AG04450 (cell line): ENCODE results near the gene GPATCH8. TPM values are rescaled to one million over a fixed set of nuclear protein-coding genes. Genes with fewer than 3 reads are reported as not detected.
"Not testable (repeated sequence)": the region's sequence is repeated elsewhere in the genome, so short reads cannot be mapped to it uniquely, and the experiment has no call there.

Source experiments
- CTCF ChIA-PET: fragments of 300-600, 350-600 bp; formaldehyde crosslinking; extraction: SDS; loops from one replicate; lab custom pipeline; 2022; ENCODE audit warnings: antibody characterized with exemption, inconsistent platforms; lab: Charles Lee
- POLR2A ChIA-PET: fragments of 350-600 bp; formaldehyde crosslinking; extraction: SDS; loops from one replicate; lab custom pipeline; 2021; ENCODE audit warnings: antibody characterized with exemption, inconsistent platforms; lab: Yijun Ruan, JAX
- DNase-seq: peaks from one replicate; pipeline ENCODE4 v3.0.0-alpha.2; 2011; ENCODE audit warnings: low read depth, low spot score
- H3K27ac ChIP-seq: one replicate; pipeline ENCODE4 v1.5.1; 2012; ENCODE audit warnings: low read depth, low read length, control low read depth
- H3K27me3 ChIP-seq: one replicate; pipeline ENCODE4 v1.6.0; 2012; ENCODE audit warnings: low read length; ENCODE audit not compliant: control insufficient read depth, insufficient read depth
- H3K4me3 ChIP-seq: 2 replicates; pipeline ENCODE4 v1.5.1; 2011; ENCODE audit warnings: mild to moderate bottlenecking, low read depth, low read length, control low read depth
- H3K9me3 ChIP-seq: 2 replicates; pipeline ENCODE4 v1.5.1; 2012; ENCODE audit warnings: low read length; ENCODE audit not compliant: control insufficient read depth, insufficient read depth
- CTCF ChIP-seq: IDR thresholded peaks from 2 replicates; pipeline ENCODE4 v1.5.1; 2011; ENCODE audit warnings: low read depth, low read length, control low read depth, inconsistent platforms
- polyA plus RNA-seq: library from polyadenylated mRNA; depleted of rRNA; stranded (reverse); fragments of >200 nt; gene quantifications from 2 replicates; pipeline ENCODE4 v1.2.3, GENCODE V29; 2011

GPATCH8 gene
- polyA plus RNA-seq, 1 experiment, result 16.4 TPM

DNA sequence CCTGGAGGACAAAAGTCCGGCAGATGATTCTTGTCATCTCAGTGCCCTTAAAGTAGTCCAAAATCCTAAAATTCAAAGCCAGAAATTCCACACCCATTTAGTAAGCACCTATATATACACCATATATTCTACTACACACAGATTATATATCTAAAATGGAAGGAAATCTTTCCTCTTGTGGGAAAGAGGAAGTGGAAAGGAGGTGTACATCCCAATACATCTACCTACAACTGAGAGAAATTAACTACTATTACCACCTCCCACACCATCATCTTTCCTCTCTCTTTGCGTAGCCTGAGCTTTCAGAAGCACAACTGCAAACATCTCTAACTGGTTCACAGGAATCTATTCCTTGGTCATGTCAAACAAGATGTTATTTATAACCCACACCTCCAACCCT, 108.4 kb downstream of the GPATCH8 start:
- ChIA-PET CTCF (interaction anchor here (0.6 kb wide), 1 partner anchor 128 kb away, joined by 3 read pairs; no protein-coding TSS in a partner anchor), POLR2A (no interaction called here)
- no peak overlapping the region for H3K27ac ChIP-seq

DNA sequence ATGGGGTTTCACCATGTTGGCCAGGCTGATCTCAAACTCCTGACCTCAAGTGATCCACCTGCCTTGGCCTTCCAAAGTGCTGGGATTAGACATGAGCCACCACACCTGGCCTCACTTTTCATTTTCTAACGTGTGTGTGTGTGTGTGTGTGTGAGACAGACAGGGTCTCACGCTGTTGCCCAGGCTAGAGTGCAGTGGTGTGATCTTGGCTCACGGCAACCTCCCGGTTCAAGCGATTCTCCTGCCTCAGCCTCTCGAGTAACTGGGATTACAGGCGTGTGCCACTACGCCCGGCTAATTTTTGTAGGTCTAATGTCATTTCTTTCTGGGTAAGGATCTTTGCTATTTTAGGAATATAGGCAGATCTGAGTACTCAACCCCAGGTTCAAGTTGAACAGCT, 109.1 kb downstream of the GPATCH8 start:
- DNase-seq, H3K27me3 ChIP-seq, H3K27ac ChIP-seq, H3K9me3 ChIP-seq, H3K4me3 ChIP-seq, POLR2A ChIA-PET: not testable (repeated sequence)
- CTCF ChIA-PET, result interaction anchor here (1.6 kb wide), 1 partner anchor 130 kb away, joined by 6 read pairs; no protein-coding TSS in a partner anchor

More for the DNA sequence above, 108.4 kb downstream of the GPATCH8 start:
- no peak for DNase-seq
- Histone ChIP-seq H3K4me3 (no peak overlapping the region), H3K27me3 (no peaks in the 10 kb centered on the region), H3K9me3 (no peaks in the 10 kb centered on the region)
- no peak for TF ChIP-seq CTCF

GRCh38 chr17:44390250-44390870, 112.8 kb downstream of the GPATCH8 start:
- H3K9me3 ChIP-seq, result no peaks in the 10 kb centered on the region; the same call in 1 of the 2 replicates
- no peaks in the 10 kb centered on the region for H3K27me3 ChIP-seq
- no peak for DNase-seq
- H3K27ac ChIP-seq, result no peak overlapping the region
- no peak overlapping the region for H3K4me3 ChIP-seq
- TF ChIP-seq CTCF, result no peak
- ChIA-PET POLR2A (no interaction called here), CTCF (interaction anchor here (1.3 to 1.5 kb wide), 2 partner anchors 10 to 27 kb away, joined by 3 to 5 read pairs; partner anchors contain the start of gene FAM171A2)

DNA sequence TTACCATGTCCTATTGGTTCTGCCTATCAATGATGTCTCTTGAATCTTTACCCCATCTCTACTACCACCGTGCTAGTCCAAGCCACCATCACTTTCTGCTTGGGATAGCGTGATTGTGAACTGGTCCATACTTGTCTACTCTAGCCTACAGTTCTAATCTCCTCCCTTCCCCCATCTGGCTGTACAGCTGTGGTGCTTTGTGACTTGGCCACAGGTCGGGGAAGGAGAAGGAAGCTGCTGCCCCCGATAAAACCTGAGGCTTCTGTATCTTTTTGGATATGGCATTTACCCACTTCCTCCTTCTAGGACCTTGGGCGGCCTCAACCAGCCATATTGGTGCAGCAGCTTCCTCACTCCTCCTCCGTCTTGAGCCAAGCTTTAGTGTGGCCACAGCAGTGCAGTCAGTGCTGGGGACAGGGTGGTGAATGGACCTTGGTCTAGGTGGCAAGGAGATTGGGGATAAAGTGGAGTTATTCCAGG, 113.4 kb downstream of the GPATCH8 start:
- Histone ChIP-seq H3K27ac (no peak overlapping the region), H3K9me3 (no peaks in the 10 kb centered on the region; the same call in 1 of the 2 replicates), H3K4me3 (no peak overlapping the region), H3K27me3 (peaks cover 4% of the 10 kb centered on the region)
- ChIA-PET POLR2A (no interaction called here), CTCF (interaction anchor here (1.3 kb wide), 1 partner anchor 10 kb away, joined by 5 read pairs; no protein-coding TSS in a partner anchor)
- no peak for TF ChIP-seq CTCF
- no peak for DNase-seq

- no peak within 1 kb of the TSS for H3K4me3 ChIP-seq
- peaks cover 9% of the 10 kb centered on the region for H3K27me3 ChIP-seq
- no peak within 1 kb of the TSS for H3K27ac ChIP-seq
- ChIA-PET POLR2A (no interaction called here), CTCF (interaction anchor here (1.3 kb wide), 1 partner anchor 11 kb away, joined by 5 read pairs; no protein-coding TSS in a partner anchor)
- DNase-seq, result no peak
- H3K9me3 ChIP-seq, result no peaks in the 10 kb centered on the region; the same call in 1 of the 2 replicates
- TF ChIP-seq CTCF, result no peak
These were observed 113.9 kb downstream of the GPATCH8 start, which contains the start of gene ITGA2B for GRCh38 chr17:44389281-44389680. Gene ITGA2B, minus strand, starts transcription at chr17:44389649. Its CDS starts 176 bp downstream, at chr17:44389473.
